Activated T-cell treated with anti-CD3 and anti-CD28 coated beads, Interleukin-2, amount 50 U/mL, for 72 hours (primary cell): Measurements from ENCODE around the gene ANO4. TPM values are rescaled to one million over a fixed set of nuclear protein-coding genes. Genes with fewer than 3 reads are reported as not detected.

Experiments used
- ATAC-seq, 2 donors: fragments of 150-1000 bp; cut with Tn5 transposase; replicated peaks in 1 of 2; 2 replicates each; pipeline ENCODE4 v1.10.0; 2021; ENCODE audit warnings: moderate library complexity in 2 of 2, mild to moderate bottlenecking in 1 of 2
- DNase-seq, 2 donors: peaks; one replicate each; pipeline ENCODE4 v3.0.0; 2021 to 2022; ENCODE audit warnings: mixed read lengths in 1 of 2
- H3K27ac Mint-ChIP-seq: one replicate; pipeline ENCODE4 v1.8.0; 2022; ENCODE audit warnings: mild to moderate bottlenecking, moderate library complexity, mixed read lengths
- H3K27me3 Mint-ChIP-seq: one replicate; pipeline ENCODE4 v1.8.0; 2022; ENCODE audit warnings: low read depth, mixed read lengths
- H3K36me3 Mint-ChIP-seq, 2 donors: one replicate each; pipeline ENCODE4 v1.8.0; 2022; ENCODE audit warnings: mixed read lengths in 2 of 2, mild to moderate bottlenecking in 1 of 2; ENCODE audit not compliant: insufficient read depth in 2 of 2
- H3K4me1 Mint-ChIP-seq: one replicate; pipeline ENCODE4 v1.8.0; 2022; ENCODE audit warnings: low read depth, mixed read lengths
- H3K4me3 Mint-ChIP-seq, 2 donors: one replicate each; pipeline ENCODE4 v1.8.0; 2022; ENCODE audit warnings: mild to moderate bottlenecking in 2 of 2, mixed read lengths in 2 of 2, moderate library complexity in 2 of 2
- H3K9me3 Mint-ChIP-seq, 2 donors: one replicate each; pipeline ENCODE4 v1.8.0; 2022; ENCODE audit warnings: mixed read lengths in 2 of 2
- total RNA-seq, 2 donors: library from RNA; stranded (reverse); gene quantifications; one replicate each; pipeline ENCODE4 v1.2.3, GENCODE V29; 2022

The ANO4 gene
- total RNA-seq, 2 donors from 2014 or later = not detected

DNA sequence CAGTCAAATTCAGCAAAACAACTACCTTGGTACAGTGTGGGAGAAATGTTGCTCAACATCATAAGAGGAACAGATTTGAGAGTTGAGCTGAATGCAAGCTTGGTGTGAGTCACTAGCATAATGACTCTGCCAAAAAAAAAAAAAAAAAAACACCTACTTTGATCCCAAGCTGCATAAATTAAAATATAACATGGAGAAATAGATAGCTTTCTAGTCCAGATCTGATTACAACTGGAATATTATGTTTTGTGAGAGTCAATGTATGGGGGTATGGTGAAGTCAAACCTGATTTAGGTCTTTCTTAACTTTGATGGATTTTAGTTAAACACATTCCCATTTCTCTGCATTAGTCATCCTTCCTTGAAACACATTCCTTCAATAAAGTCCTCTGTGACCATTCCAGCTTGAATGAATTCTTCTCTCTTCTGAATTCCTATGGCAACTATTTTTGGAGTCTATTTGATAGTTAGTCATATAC is 227.4 kb downstream of the ANO4 start:
- H3K36me3 Mint-ChIP-seq = no peaks in the 10 kb centered on the region
- peaks cover 4 to 5% of the 10 kb centered on the region in 2 donors for H3K9me3 Mint-ChIP-seq
- no peaks in the 10 kb centered on the region for H3K4me1 Mint-ChIP-seq
- ATAC-seq = no peak
- H3K27ac Mint-ChIP-seq = no peak overlapping the region
- DNase-seq = no peak
- no peak overlapping the region for H3K4me3 Mint-ChIP-seq
- H3K27me3 Mint-ChIP-seq = no peaks in the 10 kb centered on the region

DNA sequence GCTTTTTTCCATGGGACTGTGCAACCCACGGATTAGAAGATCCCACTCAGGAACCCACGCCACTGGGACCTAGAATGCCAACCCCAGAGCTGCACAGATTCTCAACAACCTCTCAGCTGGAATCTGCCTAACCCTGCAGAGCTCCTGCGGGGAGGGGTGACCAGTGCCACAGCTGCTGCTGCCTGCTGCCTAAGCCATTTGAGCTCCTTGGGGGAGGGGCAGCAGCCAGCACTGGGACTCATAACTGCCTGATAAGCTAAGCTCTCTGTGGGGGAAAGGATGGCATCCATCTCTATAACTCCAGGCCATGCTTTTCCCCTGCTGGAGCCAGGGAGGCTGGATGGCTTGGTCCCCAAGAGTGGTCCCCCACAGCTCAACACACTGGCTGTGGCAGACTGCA is 232.6 kb downstream of the ANO4 start:
- DNase-seq (no peak), ATAC-seq (no peak)
- H3K27ac Mint-ChIP-seq = no peak overlapping the region
- no peaks in the 10 kb centered on the region for H3K4me1 Mint-ChIP-seq
- no peak overlapping the region for H3K4me3 Mint-ChIP-seq
- H3K36me3 Mint-ChIP-seq = peaks cover 7 to 14% of the 10 kb centered on the region in 2 donors
- H3K9me3 Mint-ChIP-seq = peaks cover 22 to 28% of the 10 kb centered on the region in 2 donors
- no peaks in the 10 kb centered on the region for H3K27me3 Mint-ChIP-seq

DNA sequence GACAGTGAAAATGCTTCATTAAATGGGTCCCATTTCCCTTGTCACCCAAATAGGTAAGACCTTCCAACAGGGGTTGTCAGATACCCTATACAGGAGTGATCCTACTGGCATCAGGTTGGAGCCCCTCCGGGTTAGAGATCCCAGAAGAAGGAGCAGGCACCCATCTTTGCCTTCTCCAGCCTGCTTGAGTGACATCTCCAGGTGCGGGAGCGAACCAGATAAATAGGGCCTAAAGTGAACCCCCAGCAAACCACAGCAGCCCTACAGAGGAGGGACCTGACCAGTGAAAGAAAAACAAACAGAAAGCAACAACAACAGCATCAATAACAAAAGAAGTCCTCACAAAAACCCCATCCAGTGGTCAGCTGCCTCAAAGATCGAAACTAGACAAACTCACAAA is 233.2 kb downstream of the ANO4 start:
- ATAC-seq (no peak), DNase-seq (no peak)
- H3K27me3 Mint-ChIP-seq = no peaks in the 10 kb centered on the region
- H3K36me3 Mint-ChIP-seq = peaks cover 7 to 14% of the 10 kb centered on the region in 2 donors
- H3K9me3 Mint-ChIP-seq = peaks cover 22 to 29% of the 10 kb centered on the region in 2 donors
- H3K4me1 Mint-ChIP-seq = no peaks in the 10 kb centered on the region
- H3K27ac Mint-ChIP-seq = no peak overlapping the region
- H3K4me3 Mint-ChIP-seq = no peak overlapping the region

DNA sequence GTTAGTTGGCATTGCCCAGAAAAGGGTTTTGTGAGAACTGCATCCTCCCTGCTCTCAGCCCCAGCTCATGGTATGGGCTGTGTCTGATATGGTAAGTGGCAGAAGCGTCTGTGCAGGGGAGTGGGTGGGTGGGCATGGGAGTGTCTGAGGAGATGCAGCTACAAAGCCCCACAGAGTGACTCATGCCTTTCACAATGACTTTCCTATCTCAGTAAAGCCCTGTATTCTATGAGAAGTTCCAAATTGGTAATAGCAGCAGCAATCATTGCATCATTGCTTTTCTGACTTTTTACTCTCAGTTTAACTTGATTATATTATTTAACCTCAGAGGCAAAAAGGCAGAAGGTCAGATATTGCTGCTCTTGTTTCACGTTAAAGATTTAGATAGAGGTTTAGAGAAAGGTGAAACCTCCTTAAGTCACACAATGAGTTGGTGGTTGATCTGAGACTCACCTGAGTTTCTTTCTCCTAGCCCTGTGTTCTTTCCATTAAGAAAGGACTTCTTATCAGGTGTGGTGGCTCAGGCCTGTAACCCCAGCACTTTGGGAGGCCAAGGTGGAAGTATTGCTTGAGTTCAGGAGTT is 243.8 kb downstream of the ANO4 start:
- Mint-ChIP-seq H3K27ac (no peak overlapping the region), H3K27me3 (no peaks in the 10 kb centered on the region), H3K4me3 (no peak overlapping the region), H3K36me3 (no peaks in the 10 kb centered on the region), H3K4me1 (no peaks in the 10 kb centered on the region), H3K9me3 (no peaks in the 10 kb centered on the region)
- ATAC-seq = peak; percentile 88 to 93
- DNase-seq = peak; percentile 13 to 30

DNA sequence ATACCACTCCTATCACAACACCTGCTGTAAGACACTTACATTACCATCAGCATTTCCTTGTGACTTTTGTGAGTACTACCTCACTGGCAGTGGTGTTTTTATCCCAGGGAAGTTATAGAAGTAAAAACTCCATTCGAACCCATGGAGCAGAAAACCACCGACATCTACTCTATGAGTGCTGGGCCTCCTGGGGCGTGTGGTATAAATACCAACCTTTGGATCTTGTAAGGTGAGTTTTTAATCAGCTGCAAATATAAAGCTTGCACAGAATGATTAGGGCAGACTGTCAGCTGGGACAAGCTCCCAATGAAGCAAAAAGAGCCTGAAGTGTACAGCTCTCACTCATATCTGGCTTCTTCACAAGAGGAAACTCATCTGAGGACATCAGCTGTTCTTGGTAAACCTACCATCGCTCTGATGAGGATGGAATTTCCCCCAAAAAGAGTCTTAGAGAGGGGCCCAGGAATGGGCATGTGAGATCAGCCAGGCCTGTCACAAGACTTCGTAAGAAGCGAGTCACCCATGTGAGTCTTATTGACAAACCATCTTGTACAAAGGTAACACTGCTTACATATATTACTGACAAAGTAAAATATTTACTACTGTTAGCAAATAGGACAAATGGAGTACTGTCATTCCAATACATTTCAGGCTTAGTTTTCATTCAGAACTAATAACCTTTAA is 245.4 kb downstream of the ANO4 start:
- Mint-ChIP-seq H3K9me3 (no peaks in the 10 kb centered on the region), H3K4me1 (no peaks in the 10 kb centered on the region), H3K27ac (no peak overlapping the region), H3K27me3 (no peaks in the 10 kb centered on the region), H3K36me3 (no peaks in the 10 kb centered on the region), H3K4me3 (no peak overlapping the region)
- DNase-seq (no peak), ATAC-seq (peak; percentile 17 to 54)

DNA sequence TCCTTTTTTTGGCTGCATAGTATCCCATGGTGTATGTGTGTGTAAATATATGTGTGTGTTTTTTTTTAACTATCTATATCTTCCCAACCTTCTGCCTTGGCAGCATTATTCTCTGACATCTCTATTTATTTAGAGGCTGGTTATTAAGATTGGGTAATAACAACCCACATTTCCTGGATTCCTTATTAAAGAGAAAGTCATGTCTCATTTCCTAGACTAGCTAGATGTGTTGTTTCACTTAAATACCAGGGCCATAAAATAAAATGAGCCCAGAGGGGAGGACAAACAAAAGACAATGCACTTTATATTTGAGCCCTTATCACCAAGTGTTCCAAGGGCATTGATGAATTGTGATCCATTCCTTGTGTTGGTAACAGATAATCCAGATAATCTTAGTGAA is 246.4 kb downstream of the ANO4 start:
- no peak for ATAC-seq
- Mint-ChIP-seq H3K27ac (no peak overlapping the region), H3K27me3 (no peaks in the 10 kb centered on the region), H3K4me3 (no peak overlapping the region), H3K4me1 (no peaks in the 10 kb centered on the region), H3K36me3 (no peaks in the 10 kb centered on the region), H3K9me3 (no peaks in the 10 kb centered on the region)
- no peak for DNase-seq

DNA sequence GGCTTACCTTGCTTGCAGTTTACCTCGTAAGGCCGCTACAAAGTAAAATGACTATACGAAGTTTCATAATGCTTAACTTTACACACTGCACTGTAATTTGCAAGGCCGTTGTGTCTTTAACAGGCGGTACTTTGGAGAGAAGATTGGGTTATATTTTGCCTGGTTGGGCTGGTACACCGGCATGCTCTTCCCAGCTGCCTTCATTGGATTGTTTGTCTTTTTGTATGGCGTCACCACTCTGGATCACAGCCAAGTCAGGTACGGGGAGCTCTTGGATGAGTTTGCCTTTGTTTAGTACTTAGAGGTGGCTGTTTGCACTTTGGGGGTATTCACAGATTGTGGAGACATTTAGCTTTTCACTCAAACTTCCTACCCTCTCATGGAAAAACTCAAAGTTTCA is 247.6 kb downstream of the ANO4 start:
- Mint-ChIP-seq H3K4me1 (no peaks in the 10 kb centered on the region), H3K27me3 (no peaks in the 10 kb centered on the region), H3K36me3 (no peaks in the 10 kb centered on the region), H3K4me3 (no peak overlapping the region), H3K27ac (no peak overlapping the region), H3K9me3 (no peaks in the 10 kb centered on the region)
- DNase-seq (no peak), ATAC-seq (no peak)

DNA sequence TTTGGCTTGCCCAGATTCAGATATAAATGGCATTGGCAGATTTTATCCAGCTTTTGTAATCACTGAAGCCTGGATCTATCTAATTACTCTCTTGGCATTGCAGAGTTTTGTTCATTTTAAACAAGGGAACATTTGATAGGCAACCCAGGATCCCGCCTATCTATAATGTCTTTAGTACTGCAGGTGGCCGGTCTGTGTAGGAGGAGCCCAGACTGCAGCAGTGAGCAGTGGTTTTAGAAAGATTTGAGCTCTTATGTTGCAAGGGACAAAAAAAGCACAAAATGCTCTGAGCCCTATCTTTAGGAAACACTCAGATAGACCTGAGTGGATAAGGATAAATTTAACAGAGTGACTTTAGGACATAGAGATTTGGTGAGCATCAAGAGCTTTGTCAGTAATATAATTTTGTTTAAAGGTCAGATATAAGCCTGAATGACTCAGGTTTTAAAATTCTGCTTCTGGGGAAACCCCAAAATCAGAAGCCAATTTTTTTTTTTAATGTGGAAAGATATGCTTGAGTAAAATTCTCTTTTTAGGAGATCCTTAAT is 250.0 kb downstream of the ANO4 start:
- no peak for ATAC-seq
- no peak for DNase-seq
- Mint-ChIP-seq H3K4me1 (no peaks in the 10 kb centered on the region), H3K27me3 (no peaks in the 10 kb centered on the region), H3K27ac (no peak overlapping the region), H3K9me3 (no peaks in the 10 kb centered on the region), H3K4me3 (no peak overlapping the region), H3K36me3 (no peaks in the 10 kb centered on the region)

DNA sequence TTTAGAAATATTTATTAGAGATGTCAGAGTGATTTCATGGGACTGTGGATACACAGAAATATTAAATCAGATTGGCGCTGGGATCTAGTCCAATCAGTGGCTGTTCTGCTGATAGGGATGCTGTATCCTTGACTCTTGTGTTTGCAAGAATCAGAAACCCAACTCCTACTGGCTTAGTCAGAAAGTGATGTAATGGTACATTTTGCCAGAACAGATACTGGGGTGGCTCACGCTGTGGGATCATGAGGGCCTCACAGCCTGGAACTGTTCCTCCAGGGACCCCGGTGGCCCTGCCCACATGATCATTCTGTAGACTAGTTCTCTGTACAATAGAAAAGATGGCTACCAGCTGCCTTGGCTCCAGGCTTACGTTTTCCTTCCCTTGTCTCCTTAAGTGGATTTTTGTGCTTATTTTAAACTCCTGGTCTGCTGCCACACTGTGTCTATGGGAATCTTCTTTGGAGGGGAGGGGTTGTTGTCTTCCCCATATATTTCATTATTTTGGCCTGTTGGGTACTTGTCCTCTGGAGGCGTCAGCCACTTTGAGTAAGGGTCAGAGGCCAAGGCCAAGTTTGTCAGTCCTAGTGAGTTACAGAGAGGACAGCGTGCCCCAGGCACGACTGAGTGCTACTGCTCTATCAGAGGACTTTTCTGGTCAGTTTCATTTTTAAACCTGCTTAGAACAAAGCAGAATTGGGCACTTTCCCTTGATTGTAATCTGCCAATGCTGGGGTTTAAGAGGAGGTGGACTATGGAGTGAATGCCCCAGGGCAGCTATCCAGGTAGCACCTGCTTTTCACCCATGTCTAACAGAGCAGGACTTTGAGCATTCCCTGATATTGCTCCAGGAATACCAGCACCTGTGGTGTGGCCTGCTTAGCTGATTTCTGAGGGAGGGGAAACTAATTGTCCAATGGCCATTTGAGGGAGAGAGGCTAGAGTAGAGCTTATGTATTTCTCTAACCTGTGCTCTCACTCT is 251.2 kb downstream of the ANO4 start:
- Mint-ChIP-seq H3K36me3 (no peaks in the 10 kb centered on the region), H3K4me1 (no peaks in the 10 kb centered on the region), H3K4me3 (no peak overlapping the region), H3K9me3 (no peaks in the 10 kb centered on the region), H3K27me3 (no peaks in the 10 kb centered on the region), H3K27ac (no peak overlapping the region)
- DNase-seq (no peak), ATAC-seq (no peak)

DNA sequence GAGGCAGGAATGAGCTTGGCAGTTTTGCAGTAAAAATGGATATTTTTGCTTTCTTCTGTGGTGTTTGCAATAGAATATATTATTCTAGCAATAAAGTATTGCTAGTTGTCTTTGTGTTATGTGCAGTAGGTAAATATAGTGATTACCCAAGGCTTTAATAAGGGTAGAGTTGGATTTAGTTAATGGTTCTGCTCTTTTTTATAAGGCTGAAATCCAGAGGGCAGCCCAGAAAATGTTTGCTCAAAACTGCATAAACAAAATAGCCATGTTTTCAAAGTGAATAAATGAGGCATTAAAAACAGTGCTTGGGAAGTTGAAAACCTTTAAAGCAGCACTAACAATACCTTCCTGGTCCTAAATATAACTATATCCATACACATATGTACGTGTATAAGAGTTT is 253.1 kb downstream of the ANO4 start:
- H3K36me3 Mint-ChIP-seq = no peaks in the 10 kb centered on the region
- H3K9me3 Mint-ChIP-seq = no peaks in the 10 kb centered on the region

DNA sequence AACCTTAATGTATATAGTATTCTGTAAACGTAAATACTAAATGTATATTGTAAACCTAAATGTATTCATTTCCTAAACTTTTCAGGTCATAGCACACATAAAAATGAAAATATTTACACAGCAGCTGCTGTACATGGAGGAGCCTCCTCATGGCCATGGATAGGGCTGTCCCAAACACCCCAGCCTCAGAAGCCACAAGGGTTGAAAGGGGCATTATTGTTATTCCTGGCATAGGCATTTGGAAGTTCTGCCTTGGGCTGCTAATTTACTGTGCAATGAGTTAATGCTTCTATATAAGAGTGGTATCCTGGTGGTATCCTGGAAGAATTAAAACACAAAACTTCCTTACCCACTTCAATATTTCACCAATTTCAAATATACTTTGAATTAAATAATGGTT is 256.1 kb downstream of the ANO4 start:
- ATAC-seq = no peak
- H3K27me3 Mint-ChIP-seq = no peaks in the 10 kb centered on the region
- H3K9me3 Mint-ChIP-seq = peaks cover 0 to 1% of the 10 kb centered on the region in 2 donors
- no peaks in the 10 kb centered on the region for H3K4me1 Mint-ChIP-seq
- no peak overlapping the region for H3K27ac Mint-ChIP-seq
- H3K4me3 Mint-ChIP-seq = no peak overlapping the region
- H3K36me3 Mint-ChIP-seq = no peaks in the 10 kb centered on the region
- DNase-seq = no peak

More for the DNA sequence above, 253.1 kb downstream of the ANO4 start:
- no peaks in the 10 kb centered on the region for H3K27me3 Mint-ChIP-seq
- no peaks in the 10 kb centered on the region for H3K4me1 Mint-ChIP-seq
- ATAC-seq = no peak
- no peak overlapping the region for H3K4me3 Mint-ChIP-seq
- H3K27ac Mint-ChIP-seq = no peak overlapping the region
- no peak for DNase-seq

DNA sequence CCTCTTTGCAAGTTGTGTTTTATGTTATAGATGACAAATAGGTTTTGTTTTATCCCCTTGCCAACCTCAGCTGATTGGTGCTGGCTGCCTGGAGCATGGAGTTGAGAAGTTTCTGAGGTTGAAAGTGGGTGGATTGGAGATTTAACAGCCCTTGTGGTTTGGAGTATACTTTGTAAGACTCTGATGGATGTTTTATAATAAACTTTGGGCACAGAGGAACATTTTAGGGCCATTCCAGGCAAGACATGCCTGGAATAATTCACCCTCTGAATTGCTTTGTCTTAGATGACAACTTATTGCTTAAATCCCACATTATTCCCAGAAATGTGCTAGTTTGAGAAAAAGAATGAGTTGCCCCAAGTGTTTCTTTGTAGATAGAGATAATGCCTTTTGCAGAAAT is 256.6 kb downstream of the ANO4 start:
- no peak overlapping the region for H3K27ac Mint-ChIP-seq
- H3K4me3 Mint-ChIP-seq = no peak overlapping the region
- H3K9me3 Mint-ChIP-seq = peaks cover 0 to 1% of the 10 kb centered on the region in 2 donors
- ATAC-seq (no peak), DNase-seq (no peak)
- no peaks in the 10 kb centered on the region for H3K27me3 Mint-ChIP-seq
- no peaks in the 10 kb centered on the region for H3K4me1 Mint-ChIP-seq
- no peaks in the 10 kb centered on the region for H3K36me3 Mint-ChIP-seq
